ENCODE measurements around the gene NACAD. TPM values are rescaled to one million over a fixed set of nuclear protein-coding genes. Genes with fewer than 3 reads are reported as not detected.

Gene NACAD
- total RNA-seq, 4 donors from 2014 or later, result 0.51 to 26.9 (median 5.4) TPM

GRCh38 chr7:45126201-45126600 lies 37.4 kb upstream of the NACAD start:
- intact Hi-C loops (cut with DNase I; ENCODE audit: low total_unique reads), result no loop called here

DNA sequence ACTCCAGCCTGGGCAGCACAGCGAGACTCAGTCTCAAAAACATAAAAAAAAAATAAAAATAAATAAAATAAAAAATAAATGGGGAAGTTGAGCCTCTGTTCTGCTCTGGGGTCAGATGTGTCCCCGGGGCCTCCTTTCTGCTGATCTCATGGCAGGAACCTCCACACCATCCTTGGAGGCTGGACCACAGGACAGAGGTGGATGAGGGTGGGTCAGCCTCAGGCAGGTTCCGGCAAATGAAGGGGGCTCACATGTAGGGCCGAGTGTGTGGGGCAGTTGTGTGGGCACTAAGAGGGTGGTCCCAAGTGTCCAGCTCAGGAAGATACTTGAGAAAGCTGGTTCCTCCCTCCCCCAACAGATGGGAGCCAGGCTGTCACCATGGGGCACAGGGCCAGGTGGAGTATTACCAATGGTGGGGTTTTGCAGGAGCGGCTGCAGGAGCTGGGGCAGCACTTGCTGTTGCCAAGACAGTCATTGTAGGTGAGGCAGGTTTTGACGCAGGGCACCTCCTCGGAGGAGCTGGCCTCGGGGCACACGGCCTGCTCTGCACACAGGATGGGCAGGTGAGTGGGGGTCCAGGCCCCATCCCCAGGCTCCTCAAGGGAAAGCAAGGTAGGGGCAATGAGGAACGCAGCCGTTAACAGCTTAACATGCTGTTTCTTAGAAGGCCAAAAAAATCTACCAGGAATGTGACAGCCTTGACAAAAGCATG lies 36.6 kb upstream of the NACAD start:
- Histone ChIP-seq H3K27me3 (no peaks in the 10 kb centered on the region), H3K9me3 (no peaks in the 10 kb centered on the region), H3K4me3 (no peak overlapping the region), H3K36me3 (no peaks in the 10 kb centered on the region), H3K4me1 (no peaks in the 10 kb centered on the region), H3K27ac (no peak overlapping the region)
- intact Hi-C loops (cut with DNase I; ENCODE audit: low total_unique reads), result no loop called here
- TF ChIP-seq, protein P1, sequence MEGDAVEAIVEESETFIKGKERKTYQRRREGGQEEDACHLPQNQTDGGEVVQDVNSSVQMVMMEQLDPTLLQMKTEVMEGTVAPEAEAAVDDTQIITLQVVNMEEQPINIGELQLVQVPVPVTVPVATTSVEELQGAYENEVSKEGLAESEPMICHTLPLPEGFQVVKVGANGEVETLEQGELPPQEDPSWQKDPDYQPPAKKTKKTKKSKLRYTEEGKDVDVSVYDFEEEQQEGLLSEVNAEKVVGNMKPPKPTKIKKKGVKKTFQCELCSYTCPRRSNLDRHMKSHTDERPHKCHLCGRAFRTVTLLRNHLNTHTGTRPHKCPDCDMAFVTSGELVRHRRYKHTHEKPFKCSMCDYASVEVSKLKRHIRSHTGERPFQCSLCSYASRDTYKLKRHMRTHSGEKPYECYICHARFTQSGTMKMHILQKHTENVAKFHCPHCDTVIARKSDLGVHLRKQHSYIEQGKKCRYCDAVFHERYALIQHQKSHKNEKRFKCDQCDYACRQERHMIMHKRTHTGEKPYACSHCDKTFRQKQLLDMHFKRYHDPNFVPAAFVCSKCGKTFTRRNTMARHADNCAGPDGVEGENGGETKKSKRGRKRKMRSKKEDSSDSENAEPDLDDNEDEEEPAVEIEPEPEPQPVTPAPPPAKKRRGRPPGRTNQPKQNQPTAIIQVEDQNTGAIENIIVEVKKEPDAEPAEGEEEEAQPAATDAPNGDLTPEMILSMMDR (IDR thresholded peaks at IDR 0.05), result no peak
- TF ChIP-seq POLR2A (IDR thresholded peaks at IDR 0.05), result no peak
- DNase-seq, result no peak

More at GRCh38 chr7:45126201-45126600, 37.4 kb upstream of the NACAD start:
- Histone ChIP-seq H3K4me3 (no peak overlapping the region), H3K9me3 (no peaks in the 10 kb centered on the region), H3K4me1 (no peaks in the 10 kb centered on the region), H3K27ac (no peak overlapping the region), H3K36me3 (no peaks in the 10 kb centered on the region), H3K27me3 (no peaks in the 10 kb centered on the region)
- DNase-seq, result no peak
- no peak for TF ChIP-seq POLR2A (IDR thresholded peaks at IDR 0.05)
- TF ChIP-seq, protein P1 (IDR thresholded peaks at IDR 0.05), result no peak

- Histone ChIP-seq H3K36me3 (no peaks in the 10 kb centered on the region), H3K27me3 (no peaks in the 10 kb centered on the region), H3K9me3 (no peaks in the 10 kb centered on the region), H3K4me3 (no peak overlapping the region), H3K4me1 (no peaks in the 10 kb centered on the region), H3K27ac (no peak overlapping the region)
- no peak for DNase-seq
- intact Hi-C loops (cut with DNase I; ENCODE audit: low total_unique reads), result no loop called here
- TF ChIP-seq POLR2A (IDR thresholded peaks at IDR 0.05), result no peak
- TF ChIP-seq, protein P1 (IDR thresholded peaks at IDR 0.05), result no peak
These were observed 35.3 kb upstream of the NACAD start for GRCh38 chr7:45123913-45124710.

GRCh38 chr7:45122975-45123860 lies 34.4 kb upstream of the NACAD start:
- intact Hi-C loops (cut with DNase I; ENCODE audit: low total_unique reads), result no loop called here
- Histone ChIP-seq H3K9me3 (no peaks in the 10 kb centered on the region), H3K36me3 (no peaks in the 10 kb centered on the region), H3K27ac (no peak overlapping the region), H3K27me3 (no peaks in the 10 kb centered on the region), H3K4me3 (no peak overlapping the region), H3K4me1 (no peaks in the 10 kb centered on the region)
- no peak for TF ChIP-seq POLR2A (IDR thresholded peaks at IDR 0.05)
- TF ChIP-seq, protein P1 (IDR thresholded peaks at IDR 0.05), result no peak
- DNase-seq, result no peak

Measured in uterus (tissue), 4 donors.